HG03025 (cell line): ENCODE data around the gene UAP1L1.
"Not testable (repeated sequence)": the region's sequence is repeated elsewhere in the genome, so short reads cannot be mapped to it uniquely, and the experiment has no call there.

ENCODE experiments used
- ATAC-seq: cut with Tn5 transposase; IDR thresholded peaks from one replicate; pipeline ENCODE4 v1.9.1; 2021; ENCODE audit warnings: mild to moderate bottlenecking, moderate library complexity; ENCODE audit not compliant: unreplicated experiment, low FRiP score

Gene UAP1L1

DNA sequence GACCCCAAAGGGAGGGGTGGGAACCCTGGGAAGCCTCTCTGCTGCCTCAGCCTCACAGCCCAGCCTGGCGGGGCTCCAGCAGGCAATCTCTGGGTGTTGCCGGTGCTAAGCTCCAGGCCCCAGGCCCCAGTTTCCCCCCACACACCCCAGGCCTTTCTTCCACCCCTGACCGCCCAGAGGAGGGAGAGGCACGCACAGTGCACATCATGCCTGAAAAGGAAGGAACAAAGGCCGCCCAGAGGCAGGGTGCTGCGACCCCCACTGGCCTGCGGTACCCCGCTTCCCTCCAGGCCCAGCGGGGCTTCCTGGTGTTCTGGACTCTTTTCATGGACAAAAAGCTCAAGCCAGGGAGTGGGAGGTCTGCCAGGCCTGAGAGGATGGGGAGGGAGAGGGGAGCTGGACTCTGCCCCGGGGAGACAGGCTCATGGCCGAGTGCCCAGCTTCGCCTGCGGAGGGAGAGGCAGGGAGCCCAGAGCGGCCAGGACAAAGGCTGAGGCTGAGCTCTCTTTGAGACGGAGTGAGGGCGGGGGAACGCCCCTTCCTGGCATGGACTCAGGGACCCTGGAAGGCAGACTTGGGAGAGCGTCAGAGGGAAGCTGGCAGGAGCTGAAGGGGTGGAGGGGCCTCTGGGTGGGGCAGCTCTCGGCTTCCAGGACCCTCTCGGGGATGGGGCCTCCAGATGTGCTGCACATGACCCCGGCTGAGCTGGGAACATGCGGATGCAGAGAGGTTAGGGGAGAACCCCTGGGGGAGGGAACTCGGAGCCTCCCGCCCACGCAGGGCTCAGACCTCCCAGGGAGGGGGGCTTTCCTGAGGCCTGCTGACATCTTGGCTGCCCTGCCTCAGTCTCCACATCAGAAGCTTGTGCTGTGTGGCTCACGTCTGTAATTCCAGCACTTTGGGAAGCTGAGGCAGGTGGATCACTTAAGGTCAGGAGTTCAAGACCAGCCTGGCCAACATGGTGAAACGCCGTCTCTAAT is 21.6 kb upstream of the UAP1L1 start:
- ATAC-seq: no peak

DNA sequence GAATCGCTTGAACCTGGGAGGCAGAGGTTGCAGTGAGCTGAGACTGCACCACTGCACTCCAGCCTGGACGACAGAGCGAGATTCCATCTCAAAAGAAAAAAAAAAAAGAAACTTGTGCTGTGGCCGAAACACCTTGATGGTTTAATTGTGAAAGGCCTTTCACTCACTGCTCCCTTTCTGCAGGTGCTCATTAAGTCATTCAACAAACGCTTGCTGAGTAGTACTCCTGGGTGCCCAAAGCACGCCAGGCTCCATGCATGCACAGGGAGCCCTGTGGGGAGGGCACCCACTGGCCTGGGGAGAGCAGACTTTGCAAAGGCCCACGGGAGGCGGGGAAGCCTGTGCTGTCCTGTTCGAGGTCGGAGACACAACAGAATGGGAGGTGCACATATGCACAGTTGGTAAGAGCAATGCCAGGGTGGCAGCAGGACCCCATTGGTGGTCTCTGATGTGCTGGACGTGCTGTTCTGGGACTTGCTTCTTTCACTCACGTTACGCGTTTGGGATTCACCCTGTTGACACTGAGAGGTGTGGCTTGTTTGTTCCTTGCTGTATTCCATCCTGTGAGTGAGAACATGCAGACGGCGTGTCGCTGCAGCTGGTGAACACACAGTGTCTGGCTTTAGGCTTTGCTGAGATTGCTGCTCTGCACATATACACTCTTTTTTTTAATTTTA is 20.4 kb upstream of the UAP1L1 start:
- no peak for ATAC-seq

DNA sequence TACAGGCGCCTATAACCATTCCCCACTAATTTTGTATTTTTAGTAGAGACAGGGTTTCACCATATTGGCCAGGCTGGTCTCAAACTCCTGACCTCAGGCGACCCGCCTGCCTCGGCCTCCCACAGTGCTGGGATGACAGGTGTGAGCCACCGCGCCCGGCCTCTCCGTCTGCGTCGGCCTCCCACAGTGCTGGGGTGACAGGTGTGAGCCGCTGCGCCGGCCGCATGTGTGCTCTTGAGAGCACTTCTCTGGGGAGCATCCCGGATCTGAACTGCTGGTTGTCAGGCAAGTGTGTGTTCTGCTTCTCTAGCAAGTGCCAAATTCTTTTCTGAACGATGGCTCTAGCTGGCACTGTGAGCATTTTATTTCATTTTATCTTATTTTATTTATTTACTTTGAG is 19.8 kb upstream of the UAP1L1 start:
- ATAC-seq: no peak

GRCh38 chr9:137058521-137059234 is 18.6 kb upstream of the UAP1L1 start:
- ATAC-seq: no peak

GRCh38 chr9:137062384-137062783 is 14.9 kb upstream of the UAP1L1 start:
- no peak for ATAC-seq

GRCh38 chr9:137062798-137063197 is 14.5 kb upstream of the UAP1L1 start:
- ATAC-seq: not testable (repeated sequence)

DNA sequence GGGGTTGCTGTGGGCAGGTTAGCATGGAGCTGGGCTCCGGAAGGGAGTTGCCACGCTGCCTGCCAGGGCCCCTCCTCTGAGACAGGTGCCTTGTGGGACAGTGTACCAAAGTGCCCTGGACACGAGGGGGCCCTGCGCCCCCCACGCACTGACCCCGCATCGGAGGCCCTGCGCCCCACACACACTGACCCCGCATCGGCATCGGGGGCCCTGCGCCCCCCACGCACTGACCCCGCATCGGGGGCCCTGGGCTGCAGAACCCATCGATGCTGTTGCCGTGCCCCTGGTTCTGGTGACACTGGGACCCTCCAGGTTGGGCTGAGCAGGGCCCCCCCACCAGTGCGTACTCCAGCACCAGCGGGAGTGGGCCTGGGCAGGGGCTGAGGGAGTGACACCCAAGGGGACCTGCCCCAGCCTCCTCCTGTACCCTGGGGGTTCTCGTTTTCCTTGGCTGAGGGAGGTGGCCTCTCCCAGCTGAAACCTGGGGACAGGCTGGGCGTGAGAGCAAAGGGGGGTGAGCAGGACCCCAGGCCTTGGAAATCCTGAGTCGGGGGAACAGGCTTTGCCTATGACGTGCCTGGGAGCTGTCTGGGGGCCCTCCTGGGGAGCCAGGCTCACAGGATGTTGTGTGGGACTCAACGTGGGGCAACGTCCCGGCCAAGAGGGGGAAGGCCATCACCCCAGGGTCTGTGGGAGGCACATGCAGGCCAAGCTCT is 13.8 kb upstream of the UAP1L1 start:
- no peak for ATAC-seq

- ATAC-seq: no peak
Measured at GRCh38 chr9:137064027-137064879, 13.1 kb upstream of the UAP1L1 start.

GRCh38 chr9:137064880-137065164 is 12.5 kb upstream of the UAP1L1 start:
- ATAC-seq: no peak

- no peak for ATAC-seq
Measured at GRCh38 chr9:137065336-137065967, 11.9 kb upstream of the UAP1L1 start.

DNA sequence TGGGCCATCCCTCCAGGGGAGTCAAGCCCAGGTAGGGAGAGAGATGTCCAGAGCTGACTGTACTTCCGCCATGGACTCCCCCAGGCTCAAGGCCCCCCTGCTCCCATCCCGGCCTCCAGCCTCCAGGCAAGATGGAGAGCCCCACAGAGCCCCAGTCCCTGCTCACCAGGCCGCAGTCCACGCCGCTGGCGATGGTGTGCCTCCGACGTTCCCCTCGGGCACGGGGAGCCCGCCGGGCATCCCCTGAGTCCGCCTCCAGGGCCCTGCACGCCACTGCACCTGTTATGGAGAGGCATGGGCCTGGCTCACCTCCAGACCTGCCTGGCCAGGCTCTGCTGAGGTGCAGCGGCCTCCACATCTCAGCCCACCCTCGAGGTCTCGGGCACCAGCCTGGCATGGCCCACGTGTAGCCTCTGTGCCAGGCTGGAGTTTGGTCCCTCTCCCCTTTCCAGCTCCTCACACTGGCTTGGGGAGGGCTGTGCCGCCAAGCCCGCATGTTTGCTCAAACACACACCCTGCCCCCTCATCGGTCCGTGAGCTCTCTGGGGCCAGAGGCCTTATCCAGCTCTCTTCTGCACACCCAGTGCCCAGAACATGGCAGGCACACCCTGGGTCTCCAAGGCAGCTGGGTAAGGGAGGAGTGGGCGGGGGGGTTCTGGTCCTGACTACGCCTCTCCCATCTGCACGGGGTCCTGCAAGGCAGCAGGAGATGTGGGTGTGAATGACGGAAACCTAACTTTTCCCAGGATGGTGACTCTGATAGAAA is 11.0 kb upstream of the UAP1L1 start:
- ATAC-seq: no peak

DNA sequence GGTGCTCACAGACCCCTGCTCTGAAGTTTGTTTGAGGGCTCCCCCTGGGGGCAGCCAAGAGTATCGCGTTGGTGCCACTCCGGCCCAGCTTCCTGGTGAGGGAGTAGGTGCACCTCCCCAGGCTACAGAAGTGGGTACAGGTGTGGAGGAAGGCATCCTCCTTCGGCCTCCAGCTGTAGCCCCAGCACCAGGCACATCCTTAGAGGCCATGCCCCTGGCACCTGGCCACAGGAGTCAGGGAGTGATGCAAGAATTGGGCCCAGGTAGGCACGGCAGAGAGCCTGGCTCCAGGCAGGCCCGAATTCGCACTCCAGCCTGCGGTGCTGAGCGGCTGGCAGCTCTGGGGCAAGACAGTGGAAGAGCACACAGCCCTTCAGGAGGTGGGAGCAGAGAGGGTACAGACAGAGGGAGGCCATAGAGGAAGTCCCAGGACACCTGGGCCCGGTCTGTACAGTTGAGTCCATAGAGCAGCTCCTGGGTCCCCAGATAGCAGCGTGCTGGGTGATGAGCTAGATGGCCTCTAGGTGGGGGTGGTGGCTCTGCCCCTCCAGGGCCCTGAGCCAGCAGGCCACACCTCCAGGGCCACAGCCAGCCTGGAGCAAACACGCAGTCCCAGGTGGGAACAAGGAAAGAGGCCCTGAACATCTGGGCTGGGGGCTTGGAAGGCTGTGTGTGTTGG is 9.3 kb upstream of the UAP1L1 start:
- no peak for ATAC-seq

GRCh38 chr9:137068539-137069507 is 8.5 kb upstream of the UAP1L1 start:
- ATAC-seq: no peak

GRCh38 chr9:137069508-137070091 is 7.7 kb upstream of the UAP1L1 start:
- no peak for ATAC-seq

DNA sequence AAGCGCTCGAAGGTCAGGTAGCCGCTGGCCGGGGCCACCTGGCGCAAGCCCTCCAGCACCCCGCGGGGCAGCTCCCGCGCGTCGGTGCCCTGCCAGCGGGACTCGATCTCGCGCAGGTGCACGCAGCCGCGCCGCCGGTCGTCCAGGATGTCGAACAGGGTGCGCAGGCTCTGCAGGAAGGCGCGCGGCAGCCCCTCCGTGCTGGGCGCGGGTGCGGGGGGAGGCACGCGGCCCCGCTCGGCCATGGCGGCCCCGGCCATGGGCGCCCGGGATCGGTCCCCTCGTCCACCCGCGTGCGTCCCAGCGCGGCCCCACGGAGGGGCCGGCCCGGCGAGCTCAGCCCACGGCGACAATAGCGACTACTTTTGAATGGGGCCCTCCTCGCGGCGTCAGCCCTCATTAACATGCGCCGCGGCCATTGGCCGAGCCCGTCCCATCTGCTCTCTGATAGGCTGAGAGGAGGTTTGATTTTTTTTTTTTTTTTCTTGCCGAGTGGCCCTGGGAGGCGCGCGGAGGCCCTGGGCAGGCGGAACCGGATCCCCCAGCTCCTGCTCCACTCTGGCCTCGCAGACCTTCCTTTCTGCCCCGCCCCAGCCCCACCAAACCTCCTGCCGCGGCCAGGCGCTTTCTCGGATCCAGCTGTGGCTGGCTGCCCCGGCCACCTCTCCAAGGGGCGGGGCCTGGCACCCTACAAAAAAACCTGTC is 7.0 kb upstream of the UAP1L1 start, which contains the start of gene SAPCD2:
TSS of gene SAPCD2 (minus strand) at position 357 of the 705 bp plus-strand sequence. CDS start at position 260, 97 bp downstream.
- peak; percentile 50 for ATAC-seq

DNA sequence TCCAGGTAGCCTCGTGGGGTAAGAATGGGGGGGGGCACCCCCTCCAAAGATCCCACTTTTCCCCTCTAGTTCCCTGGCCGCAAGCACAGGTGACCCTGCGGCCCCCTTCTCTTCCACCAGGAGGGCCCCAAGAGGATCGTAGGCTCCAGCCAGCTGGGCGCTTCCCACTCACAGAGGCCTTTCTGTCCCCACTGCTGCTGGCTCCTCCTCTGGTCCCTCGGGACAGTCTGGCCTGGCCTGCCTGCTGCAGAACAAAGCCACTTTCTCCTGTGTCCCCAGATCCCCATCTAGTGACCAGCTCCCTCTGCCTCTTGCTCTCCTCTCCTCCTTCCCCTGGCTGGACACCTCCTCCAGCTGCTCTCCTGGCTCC is 6.4 kb upstream of the UAP1L1 start:
- no peak for ATAC-seq
